IMR-90 (cell line): Measurements from ENCODE around the gene MMRN2. TPM values are rescaled to one million over a fixed set of nuclear protein-coding genes. Genes with fewer than 3 reads are reported as not detected.

Experiments used
- ATAC-seq: fragments of 200-7000 bp; cut with Tn5 transposase; 2 replicates; pipeline ENCODE4 v1.9.1; 2020; ENCODE audit warnings: low read depth, mild to moderate bottlenecking, moderate library complexity
- BruUV-seq: library from RNA; stranded (reverse); fragments of 400-500 nt; replicated peaks from 2 replicates; lab custom pipeline; 2021; lab: Mats Ljungman, UMichigan
- CTCF ChIA-PET: fragments of 300-600 bp; formaldehyde crosslinking; extraction: SDS; loops from one replicate; lab custom pipeline; 2021; ENCODE audit warnings: antibody characterized with exemption; lab: Yijun Ruan, JAX
- POLR2A ChIA-PET: fragments of 300-600 bp; sonication (Branson Sonifier 250); formaldehyde crosslinking; loops from one replicate; lab custom pipeline; 2022; ENCODE audit warnings: antibody characterized with exemption; ENCODE audit not compliant: unreplicated experiment; lab: Charles Lee
- DNase-seq: peaks from one replicate; pipeline ENCODE4 v3.0.0; 2013
- H2AFZ ChIP-seq: replicated peaks from 2 replicates; pipeline ENCODE3; 2013; ENCODE audit warnings: low read length, mild to moderate bottlenecking; ENCODE audit not compliant: poor library complexity
- H2AK5ac ChIP-seq: 2 replicates; pipeline ENCODE4 v1.6.1; 2013; ENCODE audit warnings: low read depth, low read length, inconsistent platforms
- H2AK9ac ChIP-seq: replicated peaks from 2 replicates; pipeline ENCODE3; 2013; ENCODE audit warnings: mild to moderate bottlenecking, low read depth, low read length, moderate library complexity; ENCODE audit not compliant: poor library complexity
- H2BK120ac ChIP-seq: 2 replicates; pipeline ENCODE4 v1.6.1; 2013; ENCODE audit warnings: low read depth, low read length, inconsistent platforms
- H2BK15ac ChIP-seq: 3 replicates; pipeline ENCODE4 v1.6.1; 2013; ENCODE audit warnings: low read depth, low read length, inconsistent platforms
- H2BK20ac ChIP-seq: 2 replicates; pipeline ENCODE4 v1.6.1; 2013; ENCODE audit warnings: low read depth, mild to moderate bottlenecking, inconsistent platforms, low read length, moderate library complexity
- H2BK5ac ChIP-seq: 2 replicates; pipeline ENCODE4 v1.6.1; 2013; ENCODE audit warnings: mild to moderate bottlenecking, low read depth, low read length, inconsistent platforms; ENCODE audit not compliant: poor library complexity, severe bottlenecking
- H3K14ac ChIP-seq: replicated peaks from 2 replicates; pipeline ENCODE4 v1.6.1; 2013; ENCODE audit warnings: low read depth, low read length, inconsistent platforms
- H3K18ac ChIP-seq: 2 replicates; pipeline ENCODE4 v1.6.1; 2013; ENCODE audit warnings: low read depth, low read length, control low read depth
- H3K23ac ChIP-seq: 2 replicates; pipeline ENCODE4 v1.6.1; 2013; ENCODE audit warnings: low read depth, low read length, inconsistent platforms
- H3K27ac ChIP-seq: 2 replicates; pipeline ENCODE4 v1.5.1; 2013; ENCODE audit warnings: mild to moderate bottlenecking, control low read depth, low read length; ENCODE audit not compliant: insufficient read depth
- H3K27me3 ChIP-seq: 2 replicates; pipeline ENCODE4 v1.6.1; 2013; ENCODE audit warnings: low read length; ENCODE audit not compliant: control insufficient read depth, insufficient read depth
- H3K36me3 ChIP-seq: 2 replicates; pipeline ENCODE4 v1.6.1; 2013; ENCODE audit warnings: low read length, mixed read lengths; ENCODE audit not compliant: control insufficient read depth, insufficient read depth
- H3K4ac ChIP-seq: 2 replicates; pipeline ENCODE4 v1.6.1; 2013; ENCODE audit warnings: low read depth, low read length, inconsistent platforms
- H3K4me1 ChIP-seq: 2 replicates; pipeline ENCODE4 v1.6.1; 2013; ENCODE audit warnings: low read length, mixed read lengths; ENCODE audit not compliant: control insufficient read depth, insufficient read depth
- H3K4me2 ChIP-seq: 2 replicates; pipeline ENCODE4 v1.6.1; 2013; ENCODE audit warnings: low read depth, mild to moderate bottlenecking, control low read depth, low read length, moderate library complexity
- H3K4me3 ChIP-seq: 2 replicates; pipeline ENCODE4 v1.5.1; 2013; ENCODE audit warnings: low read depth, mild to moderate bottlenecking, control low read depth, low read length, moderate library complexity; ENCODE audit not compliant: insufficient read depth
- H3K56ac ChIP-seq: 2 replicates; pipeline ENCODE4 v1.6.1; 2013; ENCODE audit warnings: low read length, inconsistent platforms; ENCODE audit not compliant: insufficient read depth; ENCODE audit errors: extremely low read depth
- H3K79me1 ChIP-seq, 2 experiments: 2 replicates each; pipeline ENCODE4 v1.6.1; 2013; ENCODE audit warnings: low read length in 2 of 2, inconsistent platforms in 1 of 2, low read depth in 1 of 2
- H3K9ac ChIP-seq: 2 replicates; pipeline ENCODE4 v1.6.1; 2013; ENCODE audit warnings: low read depth, low read length, control low read depth
- H3K9me1 ChIP-seq: 2 replicates; pipeline ENCODE4 v1.6.1; 2013; ENCODE audit warnings: low read length, inconsistent platforms; ENCODE audit not compliant: insufficient read depth
- H3K9me3 ChIP-seq: 2 replicates; pipeline ENCODE4 v1.6.1; 2013; ENCODE audit warnings: low read length; ENCODE audit not compliant: control insufficient read depth, insufficient read depth
- H4K20me1 ChIP-seq: 2 replicates; pipeline ENCODE4 v1.6.1; 2013; ENCODE audit warnings: low read length, inconsistent platforms; ENCODE audit not compliant: insufficient read depth
- H4K5ac ChIP-seq: 2 replicates; pipeline ENCODE4 v1.6.1; 2013; ENCODE audit warnings: mild to moderate bottlenecking, low read depth, low read length, control low read depth
- H4K8ac ChIP-seq, 2 experiments: 2 replicates each; pipeline ENCODE4 v1.6.1; 2013; ENCODE audit warnings: low read depth in 2 of 2, low read length in 2 of 2, control low read depth in 1 of 2, inconsistent platforms in 1 of 2
- H4K91ac ChIP-seq: 2 replicates; pipeline ENCODE4 v1.6.1; 2013; ENCODE audit warnings: low read depth, low read length, inconsistent platforms; ENCODE audit not compliant: insufficient read depth
- CEBPB ChIP-seq: IDR thresholded peaks from 2 replicates; pipeline ENCODE4 v1.6.1; 2012; ENCODE audit warnings: low read depth, low read length, improper control_type of control experiment
- CHD1 ChIP-seq: IDR thresholded peaks from 2 replicates; pipeline ENCODE4 v1.6.1; 2012; ENCODE audit warnings: low read depth, low read length, improper control_type of control experiment
- CTCF ChIP-seq: conservative IDR thresholded peaks from 2 replicates; pipeline ENCODE4 v1.5.1; 2012; ENCODE audit warnings: mild to moderate bottlenecking, low read depth, low read length, improper control_type of control experiment
- ELK1 ChIP-seq: fragments of 150-350 bp; IDR thresholded peaks from 2 replicates; pipeline ENCODE4 v1.6.1; 2016; ENCODE audit warnings: low read depth, mild to moderate bottlenecking, low read length, moderate library complexity, borderline replicate concordance
- FOS ChIP-seq: fragments of 150-350 bp; IDR thresholded peaks from 2 replicates; pipeline ENCODE4 v1.6.1; 2016; ENCODE audit warnings: low read depth, low read length
- MAFK ChIP-seq: IDR thresholded peaks from 2 replicates; pipeline ENCODE4 v1.6.1; 2012; ENCODE audit warnings: low read depth, low read length, improper control_type of control experiment
- MAZ ChIP-seq: IDR thresholded peaks from 2 replicates; pipeline ENCODE4 v1.6.1; 2012; ENCODE audit warnings: low read depth, mild to moderate bottlenecking, low read length, improper control_type of control experiment, moderate library complexity, borderline replicate concordance
- NFE2L2 ChIP-seq: fragments of 150-350 bp; IDR thresholded peaks from 2 replicates; pipeline ENCODE4 v1.6.1; 2016; ENCODE audit warnings: low read depth, mild to moderate bottlenecking, low read length
- POLR2A ChIP-seq: IDR thresholded peaks from 2 replicates; pipeline ENCODE4 v1.6.1; 2012; ENCODE audit warnings: mild to moderate bottlenecking, low read depth, low read length
- RAD21 ChIP-seq: IDR thresholded peaks from 2 replicates; pipeline ENCODE4 v1.6.1; 2012; ENCODE audit warnings: low read length, improper control_type of control experiment
- RFX5 ChIP-seq: IDR thresholded peaks from 2 replicates; pipeline ENCODE4 v1.8.0; 2012; ENCODE audit warnings: low read depth, mild to moderate bottlenecking, low read length, moderate library complexity
- WGBS, 2 experiments: methylation state at CpG; one replicate each; pipeline versions ENCODE4 v1.1.5 to v1.1.7; 2013; ENCODE audit warnings: missing lambda C conversion rate in 2 of 2; ENCODE audit not compliant: insufficient read length in 1 of 2; ENCODE audit errors: extremely low coverage in 2 of 2; 5-methylcytosine and 5-hydroxymethylcytosine counted together
- dilution Hi-C: fragments of 300-500 bp; cut with HindIII; formaldehyde crosslinking; loops from one replicate; pipeline ENCODE4 v1.14.3; 2018; ENCODE audit warnings: low sequenced_read_pairs; ENCODE audit not compliant: unreplicated experiment
- in situ Hi-C: fragments of 300-500 bp; cut with MboI; formaldehyde crosslinking; loops from 3 replicates; pipeline ENCODE4 v1.14.3; 2019; ENCODE audit warnings: low sequenced_read_pairs, inconsistent platforms, mixed read lengths
- intact Hi-C: fragments of 100-400 bp; cut with micrococcal nuclease; formaldehyde crosslinking; loops from 2 replicates; pipeline ENCODE4 v1.10.0; 2022
- polyA plus RNA-seq, 3 experiments: library from polyadenylated mRNA; depleted of rRNA; stranded (reverse); fragments of >200 nt; gene quantifications; 2 replicates each; pipeline ENCODE4 v1.2.3, GENCODE V29; 2012; ENCODE audit warnings: low replicate concordance in 1 of 3
- total RNA-seq: library from RNA; depleted of rRNA; stranded (reverse); fragments of >200 nt; gene quantifications from 2 replicates; pipeline ENCODE4 v1.2.3, GENCODE V29; 2012

The MMRN2 gene
- total and polyA plus RNA-seq, 2 of the 4 experiments (the other 2 are of a cell fraction): 1.6 to 1.8 TPM

- no peak for TF ChIP-seq POLR2A
Measured at GRCh38 chr10:86964061-86964846, 6.8 kb upstream of the MMRN2 start (continued).

- dilution Hi-C loops: no loop called here
Measured at GRCh38 chr10:86963341-86963919, 6.0 kb upstream of the MMRN2 start.

More at GRCh38 chr10:86963341-86963919, 6.0 kb upstream of the MMRN2 start:
- Histone ChIP-seq H3K9ac (no peak overlapping the region), H3K27ac (no peak overlapping the region), H3K4me1 (peaks cover 23% of the 10 kb centered on the region), H2BK5ac (no peak overlapping the region), H4K91ac (no peak overlapping the region), H2AK5ac (0 out of 2 replicates have a peak overlapping the region, but pooled peaks have one; percentile 30), H3K23ac (no peak overlapping the region; the same call in 1 of the 2 replicates), H3K9me1 (peaks cover 19% of the 10 kb centered on the region), H4K20me1 (no peaks in the 10 kb centered on the region), H3K79me1 (peaks cover 0 to 31% of the 10 kb centered on the region in 2 experiments; a peak in 1 of 4 replicates), H3K14ac (no peak overlapping the region), H3K4ac (no peak overlapping the region; the same call in 1 of the 2 replicates), H3K36me3 (no peaks in the 10 kb centered on the region), H2BK20ac (no peak overlapping the region), H2BK120ac (no peak overlapping the region), H2AFZ (no peak overlapping the region), H2AK9ac (no peak overlapping the region), H3K9me3 (no peaks in the 10 kb centered on the region), H2BK15ac (no peak overlapping the region), H3K4me2 (no peak overlapping the region), H4K8ac (no peak overlapping the region), H3K4me3 (no peak overlapping the region), H3K56ac (no peak overlapping the region), H4K5ac (no peak overlapping the region), H3K18ac (no peak overlapping the region), H3K27me3 (no peaks in the 10 kb centered on the region)
- WGBS, 2 experiments: 95% methylated on average over 4 of the region's 12 CpGs; no CpG with 5 or more reads in 1 of the 2 experiments
- ATAC-seq (no peak), DNase-seq (no peak)
- BruUV-seq: no TSS peak
- POLR2A ChIA-PET: no interaction called here
- TF ChIP-seq FOS: no peak
- no peak for TF ChIP-seq NFE2L2
- TF ChIP-seq ELK1: no peak
- TF ChIP-seq MAFK: no peak
- TF ChIP-seq CTCF: no peak
- TF ChIP-seq RFX5: no peak
- no peak for TF ChIP-seq CHD1
- no peak for TF ChIP-seq MAZ
- TF ChIP-seq RAD21: no peak
- no peak for TF ChIP-seq CEBPB
- CTCF ChIA-PET: no interaction called here
- intact Hi-C loops: no loop called here
- in situ Hi-C loops: no loop called here
